AG04450 (cell line): ENCODE results near the gene U2AF1L4. TPM values are rescaled to one million over a fixed set of nuclear protein-coding genes. Genes with fewer than 3 reads are reported as not detected.

ENCODE experiments used
- CTCF ChIA-PET: fragments of 300-600, 350-600 bp; formaldehyde crosslinking; extraction: SDS; loops from one replicate; lab custom pipeline; 2022; ENCODE audit warnings: antibody characterized with exemption, inconsistent platforms; lab: Charles Lee
- POLR2A ChIA-PET: fragments of 350-600 bp; formaldehyde crosslinking; extraction: SDS; loops from one replicate; lab custom pipeline; 2021; ENCODE audit warnings: antibody characterized with exemption, inconsistent platforms; lab: Yijun Ruan, JAX
- DNase-seq: peaks from one replicate; pipeline ENCODE4 v3.0.0-alpha.2; 2011; ENCODE audit warnings: low read depth, low spot score
- H3K27ac ChIP-seq: one replicate; pipeline ENCODE4 v1.5.1; 2012; ENCODE audit warnings: low read depth, low read length, control low read depth
- H3K27me3 ChIP-seq: one replicate; pipeline ENCODE4 v1.6.0; 2012; ENCODE audit warnings: low read length; ENCODE audit not compliant: control insufficient read depth, insufficient read depth
- H3K4me3 ChIP-seq: 2 replicates; pipeline ENCODE4 v1.5.1; 2011; ENCODE audit warnings: mild to moderate bottlenecking, low read depth, low read length, control low read depth
- H3K9me3 ChIP-seq: 2 replicates; pipeline ENCODE4 v1.5.1; 2012; ENCODE audit warnings: low read length; ENCODE audit not compliant: control insufficient read depth, insufficient read depth
- CTCF ChIP-seq: IDR thresholded peaks from 2 replicates; pipeline ENCODE4 v1.5.1; 2011; ENCODE audit warnings: low read depth, low read length, control low read depth, inconsistent platforms
- polyA plus RNA-seq: library from polyadenylated mRNA; depleted of rRNA; stranded (reverse); fragments of >200 nt; gene quantifications from 2 replicates; pipeline ENCODE4 v1.2.3, GENCODE V29; 2011

U2AF1L4 gene
- polyA plus RNA-seq, 1 experiment = 10.2 TPM

GRCh38 chr19:35750167-35750566 lies 4.9 kb upstream of the U2AF1L4 start:
- Histone ChIP-seq H3K27ac (no peak overlapping the region), H3K27me3 (no peaks in the 10 kb centered on the region), H3K9me3 (no peaks in the 10 kb centered on the region), H3K4me3 (no peak overlapping the region)
- ChIA-PET POLR2A (no interaction called here), CTCF (no interaction called here)
- no peak for DNase-seq
- TF ChIP-seq CTCF = no peak

GRCh38 chr19:35748106-35749020 lies 3.1 kb upstream of the U2AF1L4 start, which contains the start of gene LIN37:
LIN37 (plus strand) TSS chr19:35748576; CDS start chr19:35748725, 149 bp downstream.
- H3K4me3 ChIP-seq = peak within 1 kb of the TSS; percentile 100
- ChIA-PET CTCF (interaction anchor here (0.6 to 1.3 kb wide), 5 partner anchors 9 to 198 kb away, joined by 3 to 9 read pairs (median 3); no protein-coding TSS in a partner anchor), POLR2A (interaction anchor here (0.6 to 1.4 kb wide), 5 partner anchors 8 to 102 kb away, joined by 3 to 20 read pairs (median 3); partner anchors contain the start of gene HSPB6)
- peak within 1 kb of the TSS; percentile 52 for H3K27ac ChIP-seq
- H3K27me3 ChIP-seq = no peaks in the 10 kb centered on the region
- no peak for TF ChIP-seq CTCF
- H3K9me3 ChIP-seq = no peaks in the 10 kb centered on the region
- peak; percentile 99 for DNase-seq

GRCh38 chr19:35746531-35746930 lies 1.3 kb upstream of the U2AF1L4 start:
- ChIA-PET POLR2A (no interaction called here), CTCF (no interaction called here)
- Histone ChIP-seq H3K4me3 (peak overlapping the region; percentile 85), H3K27ac (no peak overlapping the region), H3K27me3 (no peaks in the 10 kb centered on the region), H3K9me3 (no peaks in the 10 kb centered on the region)
- DNase-seq = no peak
- no peak for TF ChIP-seq CTCF

GRCh38 chr19:35746087-35746462 lies 857 bp upstream of the U2AF1L4 start:
- ChIA-PET CTCF (interaction anchor here (1.1 kb wide), 1 partner anchor 52 kb away, joined by 4 read pairs; no protein-coding TSS in a partner anchor), POLR2A (interaction anchor here (1.3 kb wide), 1 partner anchor 11 kb away, joined by 10 read pairs; the partner anchor contains the start of genes HSPB6 and PROSER3)
- peak overlapping the region; percentile 85 for H3K4me3 ChIP-seq
- DNase-seq = no peak
- no peaks in the 10 kb centered on the region for H3K27me3 ChIP-seq
- H3K27ac ChIP-seq = no peak overlapping the region
- H3K9me3 ChIP-seq = no peaks in the 10 kb centered on the region
- TF ChIP-seq CTCF = no peak
